Astrocyte (in vitro differentiated cells and primary cell): ENCODE data around the gene ZNF512B.

Experiments
- CTCF ChIP-seq: IDR thresholded peaks from 2 replicates; pipeline ENCODE4 v1.5.1; 2011; ENCODE audit warnings: low read depth, mild to moderate bottlenecking, inconsistent platforms, low read length, moderate library complexity; ENCODE audit not compliant: insufficient read depth
- EZH2 ChIP-seq: IDR thresholded peaks from 2 replicates; pipeline ENCODE4 v1.6.1; 2012; ENCODE audit warnings: mild to moderate bottlenecking, low read length, inconsistent platforms; ENCODE audit not compliant: insufficient read depth

GRCh38 chr20:63953764-63954429, 15.8 kb downstream of the ZNF512B start:
- TF ChIP-seq CTCF: no peak
- TF ChIP-seq EZH2: no peak
